ENCODE results near the gene IFRD1.
A peak's percentile ranks its signal among the peaks of the same experiment; 100 is the strongest.

IFRD1 gene, protein sequence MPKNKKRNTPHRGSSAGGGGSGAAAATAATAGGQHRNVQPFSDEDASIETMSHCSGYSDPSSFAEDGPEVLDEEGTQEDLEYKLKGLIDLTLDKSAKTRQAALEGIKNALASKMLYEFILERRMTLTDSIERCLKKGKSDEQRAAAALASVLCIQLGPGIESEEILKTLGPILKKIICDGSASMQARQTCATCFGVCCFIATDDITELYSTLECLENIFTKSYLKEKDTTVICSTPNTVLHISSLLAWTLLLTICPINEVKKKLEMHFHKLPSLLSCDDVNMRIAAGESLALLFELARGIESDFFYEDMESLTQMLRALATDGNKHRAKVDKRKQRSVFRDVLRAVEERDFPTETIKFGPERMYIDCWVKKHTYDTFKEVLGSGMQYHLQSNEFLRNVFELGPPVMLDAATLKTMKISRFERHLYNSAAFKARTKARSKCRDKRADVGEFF

DNA sequence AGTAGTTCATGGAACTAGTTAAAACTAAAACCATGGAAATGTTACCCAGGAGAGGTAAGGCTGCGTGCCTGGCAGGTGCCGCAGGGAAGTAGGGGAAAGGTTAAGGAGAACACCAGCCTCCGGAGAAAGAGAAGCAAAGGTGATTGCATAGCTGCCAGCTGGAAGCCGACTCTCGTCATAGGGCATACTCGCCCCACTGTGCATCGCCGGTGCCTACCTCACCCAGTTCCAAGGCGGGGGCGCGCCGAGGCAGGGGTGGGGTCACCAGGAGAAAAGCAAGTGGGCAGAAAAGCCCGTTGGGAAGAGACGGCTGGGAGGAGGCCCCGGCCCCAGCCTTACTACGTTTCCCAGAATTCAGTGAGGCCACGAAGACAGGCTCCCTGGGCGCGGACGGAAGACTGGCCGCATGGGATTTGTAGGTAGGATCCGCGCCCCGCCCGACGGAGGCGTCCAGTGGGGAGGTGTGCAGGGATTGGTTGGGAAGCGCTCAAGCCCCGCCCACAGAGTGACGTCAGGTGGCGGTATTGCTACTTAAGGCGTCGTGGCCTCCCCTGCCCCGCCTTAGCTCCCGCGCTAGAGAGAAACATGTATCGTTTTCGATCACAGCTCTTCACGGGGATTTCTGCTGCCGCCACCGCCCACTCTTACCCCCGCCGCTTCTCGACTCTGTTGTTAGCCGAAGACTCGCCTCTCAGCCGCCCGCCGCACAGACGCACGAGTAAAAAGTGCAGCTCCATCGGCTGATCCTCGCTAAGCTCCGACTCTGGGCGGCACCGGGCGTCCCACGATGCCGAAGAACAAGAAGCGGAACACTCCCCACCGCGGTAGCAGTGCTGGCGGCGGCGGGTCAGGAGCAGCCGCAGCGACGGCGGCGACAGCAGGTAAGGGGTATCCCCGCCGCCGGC lies at the start of gene IFRD1:
TSS of gene IFRD1 (plus strand) at position 559 of the 905 bp plus-strand sequence. CDS start at position 788, 229 bp downstream.
- DNase-seq: peak; percentile 99

DNA sequence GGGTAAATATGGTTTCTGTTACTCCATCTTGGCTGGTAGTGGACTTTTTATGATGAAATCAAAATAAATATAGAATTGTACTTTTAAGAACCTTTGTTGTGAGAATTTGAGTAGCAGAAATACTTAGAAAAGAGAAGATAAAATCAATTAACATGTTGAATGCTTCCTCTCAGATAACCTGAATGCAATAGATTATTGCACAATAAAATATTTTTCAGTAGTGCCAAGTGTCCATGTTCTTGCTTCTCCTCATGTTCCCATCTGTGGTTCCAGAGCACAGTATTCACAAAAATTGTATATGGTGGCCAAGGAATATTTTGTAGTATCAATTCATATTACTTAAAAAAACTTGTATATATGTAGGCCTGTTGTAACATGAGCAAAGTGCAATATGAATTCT lies 45.9 kb upstream of the IFRD1 start:
- no peak for DNase-seq

DNA sequence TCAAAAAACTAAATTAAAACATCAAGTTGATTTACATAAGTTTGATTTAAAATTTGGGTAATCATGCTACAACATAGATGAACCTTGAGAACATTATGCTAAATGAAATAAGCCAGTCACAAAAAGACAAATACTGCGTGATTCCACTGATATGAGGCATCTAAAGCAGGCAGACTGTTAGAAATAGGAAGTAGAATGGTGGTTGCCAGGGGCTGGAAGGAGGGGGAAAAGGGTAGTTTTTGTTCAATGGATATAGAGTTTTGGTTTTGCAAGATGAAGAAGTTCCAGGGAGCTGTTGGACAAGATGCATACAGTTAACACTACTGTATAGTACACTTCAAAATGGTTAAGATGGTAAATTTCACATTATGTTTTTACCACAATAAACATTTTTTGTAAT lies 45.0 kb upstream of the IFRD1 start:
- DNase-seq: no peak

DNA sequence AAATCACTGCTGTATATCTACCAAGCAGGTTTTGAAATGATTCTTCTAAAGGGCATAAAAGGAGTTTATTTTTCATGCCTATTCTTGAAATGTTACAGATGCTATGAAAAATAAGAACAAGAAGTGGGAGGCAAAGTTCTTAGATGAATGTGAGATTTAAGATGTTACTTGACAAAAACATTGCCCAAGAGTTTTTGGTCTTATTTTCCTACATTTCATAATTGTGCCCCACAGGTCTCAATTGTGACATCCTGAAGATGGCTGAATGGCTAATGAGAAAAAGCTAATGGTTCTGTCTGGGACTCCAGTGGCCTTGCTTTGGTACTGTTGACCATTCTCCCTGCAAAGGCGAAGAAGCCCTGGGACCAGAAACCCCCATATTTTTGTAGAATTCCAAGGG lies 43.0 kb upstream of the IFRD1 start:
- no peak for DNase-seq

DNA sequence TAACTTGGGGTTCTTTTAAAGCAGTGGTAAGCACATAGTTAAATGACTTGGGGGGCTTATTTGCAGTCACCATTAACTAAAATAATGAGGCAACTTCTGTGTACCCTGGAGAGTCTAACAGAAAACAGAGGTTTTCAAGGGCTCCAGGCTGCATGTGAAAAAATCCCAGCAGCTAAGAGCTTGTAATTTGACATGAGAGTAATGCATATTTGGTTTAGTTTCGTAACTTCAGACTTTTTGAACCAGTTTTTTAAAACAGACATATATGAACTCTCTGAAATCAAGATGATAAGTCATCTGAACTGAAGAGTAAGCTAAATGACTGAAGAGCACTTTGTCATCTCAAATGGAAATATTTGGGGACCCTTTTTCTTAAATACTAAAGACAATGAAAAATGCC lies 40.2 kb upstream of the IFRD1 start:
- no peak for DNase-seq

DNA sequence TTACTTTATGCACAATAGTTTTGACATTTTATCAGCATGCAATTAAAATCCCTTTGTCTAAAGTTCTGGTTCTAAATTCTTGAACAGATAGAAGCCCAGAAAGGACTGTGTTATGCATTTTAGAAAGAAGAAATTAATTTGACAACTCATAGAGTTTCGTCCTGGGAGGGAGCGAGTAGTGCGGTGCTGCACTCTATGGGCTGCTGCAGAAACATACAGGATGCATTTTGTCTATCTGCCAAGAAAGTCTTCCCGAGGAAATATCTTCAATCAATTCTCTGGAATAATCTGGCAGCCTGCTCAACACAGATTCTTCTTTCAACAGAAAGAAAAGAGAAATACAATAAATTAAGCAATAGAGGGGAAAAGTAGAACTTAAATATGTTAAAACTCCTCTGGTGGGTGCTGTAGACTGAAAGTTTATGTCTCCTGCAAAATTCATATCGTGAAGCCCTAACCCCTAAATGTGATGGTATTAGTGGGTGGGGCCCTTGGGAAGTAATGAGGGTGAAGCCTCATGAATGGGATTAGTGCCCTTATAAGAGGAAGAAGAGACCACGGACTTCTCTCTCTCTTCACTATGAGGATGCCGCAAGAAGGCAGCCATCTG lies 39.0 kb upstream of the IFRD1 start:
- no peak for DNase-seq

DNA sequence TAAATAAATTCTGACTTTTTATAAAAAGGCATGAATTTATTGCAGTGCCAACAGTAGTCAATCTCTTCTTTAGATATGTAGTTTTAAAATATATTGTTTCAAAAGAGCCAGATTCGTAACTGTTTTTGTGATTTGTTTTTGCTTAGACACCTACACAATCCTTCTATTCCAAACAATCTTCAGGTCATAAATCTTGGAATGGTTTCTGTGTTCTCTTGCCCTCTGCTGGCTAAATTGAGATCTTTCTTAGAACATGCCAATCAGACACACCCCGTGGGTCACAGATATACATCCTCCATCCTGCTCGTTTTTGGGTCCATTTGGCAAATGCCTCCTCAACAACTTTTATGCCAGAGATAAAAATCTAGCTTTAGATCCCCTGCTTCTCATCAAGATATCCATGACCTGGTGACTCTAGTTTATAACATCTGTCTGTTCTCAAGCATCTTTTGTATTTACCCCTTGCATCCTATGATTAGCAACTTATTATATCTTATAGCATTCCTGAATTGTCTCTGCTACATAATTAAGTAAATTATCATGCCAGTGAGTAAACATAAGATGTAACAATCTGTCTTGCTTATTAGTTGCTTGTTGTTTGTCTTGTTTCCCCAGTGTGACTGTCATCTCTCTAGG lies 35.3 kb upstream of the IFRD1 start:
- DNase-seq: no peak

DNA sequence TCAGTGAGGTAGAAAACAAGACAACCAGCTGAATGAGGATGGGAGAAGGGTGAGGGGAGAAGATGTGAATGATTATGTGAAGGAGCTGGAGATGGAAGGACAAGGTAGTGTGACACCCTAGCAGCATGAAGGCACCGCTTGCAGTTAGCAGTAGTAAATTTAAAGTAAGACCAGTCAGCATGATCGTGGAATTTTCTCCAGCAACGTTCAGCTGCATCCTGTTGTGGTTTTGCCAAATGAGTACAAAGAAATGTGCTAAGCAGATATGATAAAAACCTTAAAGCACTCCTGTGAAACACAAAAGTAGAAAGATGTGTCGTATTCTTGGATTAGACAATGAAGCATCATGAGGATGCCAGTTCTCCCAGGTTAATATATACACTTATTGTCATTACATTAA lies 34.1 kb upstream of the IFRD1 start:
- DNase-seq: no peak

DNA sequence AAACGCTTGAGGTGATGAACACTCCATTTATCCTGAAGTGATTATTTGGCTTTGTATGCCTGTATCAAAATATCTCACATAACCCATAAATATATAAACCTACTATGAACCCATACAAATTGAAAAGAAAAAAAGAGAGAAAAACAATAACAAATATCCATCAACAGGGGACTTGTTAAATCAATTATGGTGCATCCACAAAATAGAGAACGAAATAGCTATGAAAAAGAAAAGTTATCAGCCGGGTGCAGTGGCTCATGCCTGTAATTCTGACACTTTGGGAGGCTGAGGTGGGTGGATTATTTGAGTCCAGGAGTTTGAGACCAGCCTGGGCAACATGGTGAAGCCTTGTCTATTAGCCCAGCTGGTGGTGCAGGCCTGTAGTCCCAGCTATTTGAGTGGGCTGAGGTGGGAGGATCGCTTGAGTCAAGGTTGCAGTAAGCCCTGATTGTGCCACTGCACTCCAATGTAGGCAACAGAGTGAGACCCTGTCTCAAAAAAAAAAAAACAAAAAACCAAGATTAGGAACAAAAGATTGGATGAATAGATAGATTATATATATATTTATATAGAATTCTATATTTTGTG lies 30.6 kb upstream of the IFRD1 start:
- no peak for DNase-seq

DNA sequence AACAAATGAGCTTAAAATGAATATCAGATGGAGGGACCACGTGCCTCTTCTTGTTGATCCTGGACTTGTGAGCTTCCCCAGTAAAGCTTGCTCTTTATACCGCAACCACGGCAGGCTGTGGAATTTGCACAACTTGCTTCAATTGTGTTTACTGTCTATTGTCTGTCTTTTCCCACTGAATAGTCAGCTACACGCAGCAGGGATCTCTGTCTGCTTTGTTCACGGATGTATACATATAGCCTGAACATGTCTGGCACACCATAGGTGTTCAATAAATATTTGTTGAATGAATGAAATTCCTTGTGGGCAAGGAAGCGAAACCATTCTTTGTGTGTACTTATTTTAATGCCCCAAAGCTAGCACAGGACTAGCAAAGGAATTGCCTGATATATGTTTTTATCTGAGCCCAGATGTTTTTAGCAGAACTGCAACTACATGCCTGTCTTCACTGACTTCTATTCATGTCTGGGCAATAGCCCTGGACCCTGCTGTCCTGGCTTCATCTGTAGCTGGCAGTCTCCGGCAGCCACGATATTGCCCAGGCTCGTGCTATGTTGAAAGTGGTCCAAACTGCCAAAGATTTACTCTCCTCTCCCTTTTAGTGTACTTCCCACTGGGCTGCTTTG lies 29.9 kb upstream of the IFRD1 start:
- no peak for DNase-seq

DNA sequence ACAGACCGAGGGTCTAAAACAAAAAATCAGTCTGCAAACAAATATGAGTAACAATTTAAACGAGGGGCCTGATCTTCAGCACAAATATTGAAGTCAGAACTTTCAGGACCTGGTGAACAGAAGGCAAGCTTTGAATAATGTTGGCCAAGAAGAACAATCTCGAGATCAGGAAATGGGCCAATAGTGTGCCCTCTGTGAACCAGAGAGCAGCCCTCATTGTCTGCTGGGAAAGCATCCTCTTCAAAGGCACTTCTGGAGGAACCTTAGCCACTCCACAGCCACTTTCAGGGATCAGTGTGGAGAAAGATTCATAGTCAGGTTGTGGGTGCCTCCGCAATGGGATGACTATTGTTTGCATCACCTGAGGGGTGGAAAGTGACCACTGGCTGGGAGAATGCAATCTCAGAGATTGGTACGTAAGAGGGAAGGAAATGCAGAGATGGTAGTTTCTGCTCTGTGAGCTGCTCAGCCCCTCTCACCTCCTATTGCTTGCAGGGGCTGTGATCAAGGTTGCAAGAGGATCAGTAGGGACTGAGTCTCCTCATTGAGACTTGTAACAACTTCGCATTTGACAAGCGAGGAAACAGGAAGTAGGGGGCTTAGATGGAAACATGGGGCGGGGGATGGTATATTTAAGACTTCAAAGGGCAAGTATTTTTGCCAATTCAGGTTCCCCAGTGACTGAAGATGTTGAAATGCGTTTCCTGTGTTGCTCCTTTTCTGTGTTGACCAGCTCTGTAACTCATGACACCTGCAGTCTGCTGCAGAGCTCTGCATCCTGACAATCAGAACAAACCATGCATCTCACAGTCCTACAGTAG lies 28.4 kb upstream of the IFRD1 start:
- DNase-seq: no peak

DNA sequence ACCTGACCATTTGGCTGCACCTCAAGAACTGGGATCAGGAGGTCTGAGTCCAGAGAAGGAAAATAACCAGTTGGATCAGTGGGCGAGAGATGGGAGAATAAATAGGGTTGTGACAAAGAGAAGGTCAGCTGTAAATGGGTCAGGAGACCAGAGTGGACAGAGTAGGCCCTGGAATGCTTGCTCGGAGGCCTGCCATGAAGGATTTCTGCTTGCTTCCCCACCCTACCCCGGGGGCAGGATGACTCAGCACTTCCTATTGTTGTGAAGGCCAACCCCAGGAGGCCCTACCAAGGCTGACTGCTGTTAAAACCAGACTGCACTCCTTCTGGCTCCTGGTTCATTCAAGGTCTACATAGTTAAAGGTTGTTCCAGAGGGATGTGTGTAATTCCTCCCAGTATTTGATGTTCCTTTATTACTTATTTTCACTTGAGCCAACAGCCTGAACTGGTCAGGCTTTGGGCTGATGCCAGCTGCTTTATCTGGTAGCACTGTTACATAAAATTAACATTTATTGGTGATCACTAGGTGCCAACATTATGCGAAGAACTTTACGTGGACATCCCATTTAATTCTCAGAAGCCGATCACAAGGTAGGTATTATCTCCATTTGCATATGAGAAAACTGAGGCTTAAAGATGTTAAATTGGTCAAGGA lies 27.3 kb upstream of the IFRD1 start:
- no peak for DNase-seq

DNA sequence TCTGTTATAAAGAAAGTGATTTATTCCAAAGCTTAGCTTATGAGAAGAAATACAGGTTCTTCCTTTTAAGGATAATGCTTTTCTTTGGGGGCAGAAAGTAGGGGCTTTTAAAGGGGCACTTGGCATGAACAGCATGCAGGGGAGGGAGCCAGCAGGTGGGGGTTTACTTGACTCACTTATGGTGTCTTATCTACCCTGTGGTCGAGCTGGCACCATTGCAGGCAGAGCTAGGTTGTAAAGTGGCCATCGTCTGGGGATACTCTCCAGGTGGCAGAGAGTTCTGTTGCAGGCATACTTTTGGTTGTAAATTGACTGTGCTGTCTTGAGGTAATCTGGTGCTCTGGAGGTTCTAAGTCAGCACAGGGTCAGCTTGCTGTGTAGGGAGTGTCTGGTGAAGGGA lies 26.3 kb upstream of the IFRD1 start:
- no peak for DNase-seq

DNA sequence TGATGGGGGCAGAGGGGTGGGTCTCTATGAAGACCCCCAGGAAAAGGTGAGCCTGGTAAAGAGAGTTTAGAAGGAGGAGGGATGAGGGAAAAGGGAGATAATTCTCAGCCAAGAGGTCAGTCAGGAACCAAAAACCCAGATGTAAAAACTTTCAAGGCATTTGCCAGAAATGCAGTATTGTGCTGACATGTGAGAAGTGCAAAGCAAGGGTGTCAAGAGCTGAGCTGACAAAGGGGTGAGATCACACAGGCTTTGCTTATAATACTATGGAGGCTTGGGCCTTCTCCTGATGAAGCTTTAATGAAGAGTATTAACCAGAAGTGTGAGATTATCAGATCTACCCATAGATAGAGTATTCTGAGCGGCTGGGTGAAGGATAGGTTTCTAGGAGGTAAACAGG lies 22.3 kb upstream of the IFRD1 start:
- no peak for DNase-seq

DNA sequence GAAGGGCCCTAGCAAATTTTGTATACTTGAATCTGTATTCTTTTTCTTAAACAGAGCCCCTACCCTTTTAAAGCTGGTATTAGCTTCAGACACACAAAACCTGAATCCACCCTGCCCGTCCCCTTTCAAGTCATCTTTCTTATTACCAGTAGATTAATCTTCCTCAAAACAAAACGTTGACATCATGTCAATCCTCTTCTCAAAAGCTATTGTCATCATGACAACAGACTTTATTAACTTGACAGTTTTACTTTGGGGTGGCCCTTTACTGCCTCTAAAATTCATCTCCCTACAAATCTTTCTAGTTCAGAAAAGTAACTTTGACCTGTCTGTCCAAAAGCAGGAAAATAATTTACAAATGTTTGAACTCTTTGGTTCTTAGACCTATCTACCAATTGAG lies 21.5 kb upstream of the IFRD1 start:
- DNase-seq: no peak

DNA sequence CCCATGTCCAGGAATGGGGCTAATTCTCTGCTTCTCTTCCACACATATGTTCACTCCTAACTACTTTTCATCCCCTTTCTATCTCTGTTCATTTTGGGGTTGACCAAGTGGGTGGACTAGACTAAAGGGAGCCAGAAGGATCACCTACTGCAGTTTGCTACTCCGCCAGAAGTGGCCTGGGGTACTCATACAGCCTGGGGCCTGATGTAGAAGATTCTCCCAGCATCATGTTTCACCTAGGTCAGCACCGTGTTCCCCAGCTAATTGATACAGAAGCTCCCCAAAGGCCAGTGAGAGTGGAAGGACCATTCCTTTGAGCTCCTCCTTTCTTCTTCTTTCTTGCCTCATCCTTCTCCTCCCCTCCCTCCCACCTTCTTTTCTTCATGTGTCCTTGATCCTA lies 19.6 kb upstream of the IFRD1 start:
- no peak for DNase-seq

DNA sequence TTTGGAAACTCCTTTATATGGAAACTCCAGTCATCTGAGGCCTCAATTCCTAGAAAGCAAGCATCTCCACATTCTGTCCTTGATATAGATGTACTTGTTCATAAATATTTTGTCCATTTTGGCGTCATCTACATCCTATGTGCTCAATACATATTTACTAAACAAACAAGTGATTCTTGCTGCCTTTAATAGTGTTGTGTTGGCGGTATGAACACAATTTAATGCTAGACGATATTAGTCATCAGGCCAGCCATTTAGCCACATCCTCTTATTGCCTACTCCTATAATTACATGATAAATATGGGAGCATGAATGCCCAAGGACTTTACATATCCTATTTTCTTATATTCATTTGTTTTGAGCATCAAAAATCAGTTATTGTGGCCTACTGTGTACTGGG lies 18.5 kb upstream of the IFRD1 start:
- no peak for DNase-seq

DNA sequence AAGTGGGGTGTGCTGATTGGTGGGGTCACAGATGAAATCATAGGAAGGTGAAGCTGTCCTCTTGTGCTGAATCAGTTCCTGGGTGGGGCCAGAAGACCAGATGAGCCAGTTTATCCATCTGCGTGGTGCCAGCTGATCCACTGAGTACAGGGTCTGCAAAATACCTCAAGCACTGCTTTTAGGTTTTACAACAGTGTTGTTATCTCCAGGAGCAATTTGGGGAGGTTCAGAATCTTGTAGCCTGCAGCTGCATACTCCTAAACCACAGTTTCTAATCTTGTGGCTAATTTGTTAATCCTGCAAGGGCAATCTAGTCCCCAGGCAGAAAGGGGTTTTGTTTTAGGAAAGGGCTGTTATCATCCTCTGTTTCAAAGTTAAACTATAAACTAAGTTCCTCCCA lies 17.0 kb upstream of the IFRD1 start:
- no peak for DNase-seq

DNA sequence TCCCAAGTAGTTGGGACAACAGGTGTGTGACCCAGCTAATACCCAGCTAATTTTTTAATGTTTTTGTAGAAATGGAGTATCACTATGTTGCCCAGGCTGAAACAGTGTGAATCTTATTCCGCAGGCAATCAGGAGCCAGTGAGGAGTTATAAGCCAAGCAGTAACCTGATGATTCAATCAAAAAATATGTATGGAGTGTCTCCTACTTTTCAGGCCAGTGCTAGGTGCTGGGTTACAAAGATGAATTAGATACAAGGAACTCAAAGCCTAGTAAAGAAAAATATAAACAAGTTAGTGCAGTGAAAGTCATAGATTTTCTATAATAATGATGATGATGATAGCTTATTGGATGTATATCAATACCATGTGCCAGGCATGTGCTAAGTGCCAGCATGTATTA lies 13.2 kb upstream of the IFRD1 start:
- no peak for DNase-seq

DNA sequence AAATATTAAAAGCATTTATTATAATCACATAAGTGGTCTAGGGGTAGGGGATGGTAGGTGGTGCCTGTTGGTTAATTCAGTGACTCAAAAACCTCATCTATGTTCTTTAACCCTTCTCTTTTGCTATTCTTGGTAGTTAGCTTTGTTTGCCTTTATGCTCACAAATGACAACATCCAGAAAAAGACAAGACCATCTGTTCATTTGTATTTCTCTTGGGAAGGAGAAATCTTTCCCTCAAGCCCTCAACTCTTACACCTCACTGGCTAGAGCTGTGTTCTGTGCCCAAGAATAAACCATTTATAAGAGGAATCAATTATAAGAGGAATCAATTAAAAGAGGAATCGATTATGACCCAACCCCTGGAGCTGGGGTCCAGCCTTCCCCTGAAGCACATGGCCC lies 10.8 kb upstream of the IFRD1 start:
- no peak for DNase-seq

DNA sequence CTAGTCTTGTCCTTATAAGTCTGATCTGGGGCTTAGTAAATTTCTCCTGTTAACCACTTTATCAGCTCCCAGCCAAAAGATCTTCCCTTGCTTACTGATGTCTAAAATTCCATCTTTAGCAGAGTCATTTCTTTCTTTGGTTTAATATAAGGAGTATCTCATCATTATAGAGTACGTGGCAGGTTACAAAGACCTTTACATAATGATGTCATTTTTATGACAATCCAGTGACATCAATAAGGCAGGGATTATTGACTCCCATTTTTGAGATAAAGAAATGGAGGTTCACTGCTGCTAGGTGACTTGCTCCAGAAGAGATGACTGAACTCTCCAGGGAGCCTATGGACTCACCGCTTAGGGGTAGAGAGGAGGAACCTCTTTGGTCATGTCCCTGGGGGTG lies 8.1 kb upstream of the IFRD1 start:
- no peak for DNase-seq
